ENCODE results near the gene MOK.

MOK gene, protein sequence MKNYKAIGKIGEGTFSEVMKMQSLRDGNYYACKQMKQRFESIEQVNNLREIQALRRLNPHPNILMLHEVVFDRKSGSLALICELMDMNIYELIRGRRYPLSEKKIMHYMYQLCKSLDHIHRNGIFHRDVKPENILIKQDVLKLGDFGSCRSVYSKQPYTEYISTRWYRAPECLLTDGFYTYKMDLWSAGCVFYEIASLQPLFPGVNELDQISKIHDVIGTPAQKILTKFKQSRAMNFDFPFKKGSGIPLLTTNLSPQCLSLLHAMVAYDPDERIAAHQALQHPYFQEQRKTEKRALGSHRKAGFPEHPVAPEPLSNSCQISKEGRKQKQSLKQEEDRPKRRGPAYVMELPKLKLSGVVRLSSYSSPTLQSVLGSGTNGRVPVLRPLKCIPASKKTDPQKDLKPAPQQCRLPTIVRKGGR

GRCh38 chr14:102304611-102305506 is at the start of gene MOK:
TSS of gene MOK (minus strand) at chr14:102305164. CDS start at chr14:102304968, 196 bp downstream.
- TF ChIP-seq, protein P1, sequence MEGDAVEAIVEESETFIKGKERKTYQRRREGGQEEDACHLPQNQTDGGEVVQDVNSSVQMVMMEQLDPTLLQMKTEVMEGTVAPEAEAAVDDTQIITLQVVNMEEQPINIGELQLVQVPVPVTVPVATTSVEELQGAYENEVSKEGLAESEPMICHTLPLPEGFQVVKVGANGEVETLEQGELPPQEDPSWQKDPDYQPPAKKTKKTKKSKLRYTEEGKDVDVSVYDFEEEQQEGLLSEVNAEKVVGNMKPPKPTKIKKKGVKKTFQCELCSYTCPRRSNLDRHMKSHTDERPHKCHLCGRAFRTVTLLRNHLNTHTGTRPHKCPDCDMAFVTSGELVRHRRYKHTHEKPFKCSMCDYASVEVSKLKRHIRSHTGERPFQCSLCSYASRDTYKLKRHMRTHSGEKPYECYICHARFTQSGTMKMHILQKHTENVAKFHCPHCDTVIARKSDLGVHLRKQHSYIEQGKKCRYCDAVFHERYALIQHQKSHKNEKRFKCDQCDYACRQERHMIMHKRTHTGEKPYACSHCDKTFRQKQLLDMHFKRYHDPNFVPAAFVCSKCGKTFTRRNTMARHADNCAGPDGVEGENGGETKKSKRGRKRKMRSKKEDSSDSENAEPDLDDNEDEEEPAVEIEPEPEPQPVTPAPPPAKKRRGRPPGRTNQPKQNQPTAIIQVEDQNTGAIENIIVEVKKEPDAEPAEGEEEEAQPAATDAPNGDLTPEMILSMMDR (IDR thresholded peaks at IDR 0.05), result no peak

DNA sequence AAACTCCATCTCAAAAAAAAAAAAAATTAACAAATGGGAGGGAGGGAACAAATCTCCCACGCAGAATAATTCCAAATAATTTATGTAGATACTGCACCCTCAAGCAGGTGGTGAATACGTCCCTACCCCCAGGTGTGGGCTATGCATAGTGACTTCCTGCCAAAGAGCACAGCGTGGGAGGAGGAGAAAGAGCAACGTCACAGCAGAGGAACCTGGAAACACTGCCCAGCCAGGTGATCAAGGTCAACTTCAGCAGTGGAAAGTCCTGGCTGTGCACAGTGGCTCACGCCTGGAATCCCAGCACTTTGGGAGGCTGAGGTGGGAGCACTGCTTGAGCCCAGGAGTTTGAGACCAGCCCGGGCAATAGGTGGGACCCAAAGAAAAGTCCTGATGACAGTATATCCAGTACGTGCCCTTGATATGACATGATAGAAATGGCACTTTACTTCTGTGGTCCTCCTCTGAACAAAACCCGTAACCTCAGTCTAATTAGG is 48.2 kb upstream of the MOK start:
- TF ChIP-seq, protein P1 (IDR thresholded peaks at IDR 0.05), result no peak

- TF ChIP-seq, protein P1 (IDR thresholded peaks at IDR 0.05), result no peak
These were observed 47.2 kb upstream of the MOK start for GRCh38 chr14:102352213-102352612.

GRCh38 chr14:102351023-102351422 is 46.1 kb upstream of the MOK start:
- TF ChIP-seq, protein P1 (IDR thresholded peaks at IDR 0.05), result no peak

GRCh38 chr14:102348376-102348775 is 43.4 kb upstream of the MOK start:
- TF ChIP-seq, protein P1 (IDR thresholded peaks at IDR 0.05), result no peak

- TF ChIP-seq, protein P1 (IDR thresholded peaks at IDR 0.05), result no peak
These were observed 41.7 kb upstream of the MOK start for GRCh38 chr14:102346645-102347044.

DNA sequence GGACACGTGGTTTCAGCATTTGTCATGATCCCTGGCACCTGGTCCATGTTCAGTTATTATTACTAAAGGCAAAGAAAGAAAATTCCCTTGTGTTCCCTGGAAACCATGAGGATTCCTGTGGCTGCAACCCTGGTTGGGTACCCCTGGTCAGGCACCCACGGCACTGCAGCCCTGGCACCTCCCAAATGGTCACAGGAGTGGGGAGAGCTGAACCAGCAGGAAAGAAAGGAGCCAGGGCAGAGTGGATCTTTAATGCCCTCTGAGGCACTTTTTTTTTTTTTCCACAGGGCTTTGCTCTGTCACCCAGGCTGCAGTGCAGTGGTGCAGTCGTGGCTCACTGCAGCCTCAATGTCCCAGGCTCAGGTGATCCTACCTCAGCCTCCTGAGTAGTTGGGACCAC is 40.3 kb upstream of the MOK start:
- TF ChIP-seq, protein P1 (IDR thresholded peaks at IDR 0.05), result no peak
